Caco-2 (cell line): ENCODE measurements around the gene FAM47E. TPM values are rescaled to one million over a fixed set of nuclear protein-coding genes. Genes with fewer than 3 reads are reported as not detected.
"Not testable (repeated sequence)": the region's sequence is repeated elsewhere in the genome, so short reads cannot be mapped to it uniquely, and the experiment has no call there.

Experiments
- BruUV-seq: library from RNA; stranded (reverse); fragments of 400-500 nt; replicated peaks from 2 replicates; lab custom pipeline; 2021; lab: Mats Ljungman, UMichigan
- CTCF ChIA-PET: fragments of 300-600 bp; sonication (Branson Sonifier 250); formaldehyde crosslinking; loops from one replicate; lab custom pipeline; 2022; ENCODE audit warnings: antibody characterized with exemption; lab: Charles Lee
- POLR2A ChIA-PET: fragments of 300-600 bp; sonication (Branson Sonifier 250); formaldehyde crosslinking; loops from one replicate; lab custom pipeline; 2022; ENCODE audit warnings: antibody characterized with exemption; lab: Charles Lee
- DNase-seq, 2 experiments: peaks; one replicate each; pipeline versions ENCODE4 v3.0.0 to v3.0.0-alpha.2; 2020 to 2022
- H3K27me3 ChIP-seq: replicated peaks from 2 replicates; pipeline ENCODE4 v1.6.0; 2011; ENCODE audit warnings: low read length; ENCODE audit not compliant: control insufficient read depth, insufficient read depth
- H3K36me3 ChIP-seq: 2 replicates; pipeline ENCODE4 v1.5.1; 2011; ENCODE audit warnings: low read length; ENCODE audit not compliant: control insufficient read depth, insufficient read depth
- H3K4me1 ChIP-seq: fragments of 250-450 bp; sonication (Bioruptor Pico); 2 replicates; pipeline ENCODE4 v1.5.1; 2020; ENCODE audit warnings: mild to moderate bottlenecking
- H3K4me3 ChIP-seq: 2 replicates; pipeline ENCODE4 v1.5.1; 2011; ENCODE audit warnings: low read depth, mild to moderate bottlenecking, control low read depth, low read length
- H3K9me3 ChIP-seq: fragments of 250-450 bp; sonication (Bioruptor Pico); 2 replicates; pipeline ENCODE4 v1.5.1; 2020; ENCODE audit warnings: mild to moderate bottlenecking, moderate library complexity
- H3K27ac Mint-ChIP-seq: one replicate; pipeline ENCODE4 v1.8.0; 2022; ENCODE audit warnings: mixed read lengths; ENCODE audit not compliant: unreplicated experiment
- H3K27me3 Mint-ChIP-seq: one replicate; pipeline ENCODE4 v1.8.0; 2022; ENCODE audit warnings: mixed read lengths; ENCODE audit not compliant: insufficient read depth, unreplicated experiment
- H3K36me3 Mint-ChIP-seq: one replicate; pipeline ENCODE4 v1.8.0; 2022; ENCODE audit warnings: mild to moderate bottlenecking, mixed read lengths; ENCODE audit not compliant: insufficient read depth, unreplicated experiment
- H3K4me1 Mint-ChIP-seq: one replicate; pipeline ENCODE4 v1.8.0; 2022; ENCODE audit warnings: low read depth, mixed read lengths; ENCODE audit not compliant: unreplicated experiment
- H3K4me3 Mint-ChIP-seq: one replicate; pipeline ENCODE4 v1.8.0; 2022; ENCODE audit warnings: mild to moderate bottlenecking, moderate library complexity, mixed read lengths; ENCODE audit not compliant: unreplicated experiment
- H3K9me3 Mint-ChIP-seq: one replicate; pipeline ENCODE4 v1.8.0; 2022; ENCODE audit warnings: mixed read lengths; ENCODE audit not compliant: unreplicated experiment
- intact Hi-C: fragments of 100-400 bp; cut with micrococcal nuclease; formaldehyde crosslinking; loops from one replicate; pipeline ENCODE4 v1.10.0; 2022; ENCODE audit not compliant: unreplicated experiment
- total RNA-seq: library from RNA; stranded (reverse); gene quantifications from 2 replicates; pipeline ENCODE4 v1.2.3, GENCODE V29; 2022
- TF ChIP-seq, protein P1 (sequence below), 2 experiments: fragments of 200-600 bp in 1 of 2; IDR thresholded peaks; 1 replicate in 1 of 2; 2 replicates in 1 of 2; pipeline versions ENCODE4 v1.5.1 to v1.8.0; 2011 to 2022; ENCODE audit warnings: antibody characterized with exemption in 1 of 2, control low read depth in 1 of 2, inconsistent platforms in 1 of 2, low read depth in 1 of 2, low read length in 1 of 2, mild to moderate bottlenecking in 1 of 2, moderate library complexity in 1 of 2; ENCODE audit not compliant: insufficient read depth in 1 of 2, severe bottlenecking in 1 of 2, unreplicated experiment in 1 of 2

FAM47E gene
- total RNA-seq, 1 experiment from 2014 or later, result 6.6 TPM

GRCh38 chr4:76278583-76278982 lies 27.1 kb downstream of the FAM47E start:
- TF ChIP-seq, protein P1, sequence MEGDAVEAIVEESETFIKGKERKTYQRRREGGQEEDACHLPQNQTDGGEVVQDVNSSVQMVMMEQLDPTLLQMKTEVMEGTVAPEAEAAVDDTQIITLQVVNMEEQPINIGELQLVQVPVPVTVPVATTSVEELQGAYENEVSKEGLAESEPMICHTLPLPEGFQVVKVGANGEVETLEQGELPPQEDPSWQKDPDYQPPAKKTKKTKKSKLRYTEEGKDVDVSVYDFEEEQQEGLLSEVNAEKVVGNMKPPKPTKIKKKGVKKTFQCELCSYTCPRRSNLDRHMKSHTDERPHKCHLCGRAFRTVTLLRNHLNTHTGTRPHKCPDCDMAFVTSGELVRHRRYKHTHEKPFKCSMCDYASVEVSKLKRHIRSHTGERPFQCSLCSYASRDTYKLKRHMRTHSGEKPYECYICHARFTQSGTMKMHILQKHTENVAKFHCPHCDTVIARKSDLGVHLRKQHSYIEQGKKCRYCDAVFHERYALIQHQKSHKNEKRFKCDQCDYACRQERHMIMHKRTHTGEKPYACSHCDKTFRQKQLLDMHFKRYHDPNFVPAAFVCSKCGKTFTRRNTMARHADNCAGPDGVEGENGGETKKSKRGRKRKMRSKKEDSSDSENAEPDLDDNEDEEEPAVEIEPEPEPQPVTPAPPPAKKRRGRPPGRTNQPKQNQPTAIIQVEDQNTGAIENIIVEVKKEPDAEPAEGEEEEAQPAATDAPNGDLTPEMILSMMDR (IDR thresholded peaks at IDR 0.05; ENCODE audit: insufficient read depth in 1 of 2, low read depth in 1 of 2, low read length in 1 of 2, severe bottlenecking in 1 of 2, unreplicated experiment in 1 of 2), result no peak
- Mint-ChIP-seq H3K36me3 (no peaks in the 10 kb centered on the region), H3K4me3 (no peak overlapping the region), H3K27me3 (no peaks in the 10 kb centered on the region), H3K9me3 (no peaks in the 10 kb centered on the region), H3K27ac (no peak overlapping the region), H3K4me1 (peaks cover 22% of the 10 kb centered on the region)
- Histone ChIP-seq H3K36me3 (no peaks in the 10 kb centered on the region), H3K9me3 (0 out of 2 replicates have a peak, but pooled peaks cover 3% of the 10 kb centered on the region), H3K4me3 (no peak overlapping the region), H3K4me1 (peaks cover 22% of the 10 kb centered on the region), H3K27me3 (no peaks in the 10 kb centered on the region)
- no peak for DNase-seq
- ChIA-PET POLR2A (no interaction called here), CTCF (interaction anchor here (1.4 kb wide), 1 partner anchor 27 kb away, joined by 3 read pairs; no protein-coding TSS in a partner anchor)
- no TSS peak for BruUV-seq
- intact Hi-C loops, result no loop called here

DNA sequence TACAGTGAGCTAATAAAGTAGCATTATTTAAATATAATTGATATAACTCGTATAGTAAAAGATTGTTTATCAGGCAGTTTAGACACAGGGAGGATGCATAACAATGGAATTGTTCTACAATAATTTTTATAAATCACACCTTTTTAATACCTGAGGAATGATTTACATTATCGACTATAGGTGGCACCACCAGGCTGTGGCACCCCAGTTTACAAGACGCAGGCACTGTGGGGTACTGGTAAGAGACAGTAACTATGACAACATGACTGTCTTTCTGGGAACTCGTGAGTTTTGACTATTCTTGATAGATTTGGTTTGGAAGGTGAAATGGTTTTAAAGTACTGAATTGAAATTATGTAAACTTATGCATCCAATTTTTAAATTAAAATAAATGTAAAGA lies 27.9 kb downstream of the FAM47E start:
- intact Hi-C loops, result no loop called here
- H3K9me3 Mint-ChIP-seq, result no peaks in the 10 kb centered on the region
- ChIA-PET POLR2A (no interaction called here), CTCF (no interaction called here)
- TF ChIP-seq, protein P1 (IDR thresholded peaks at IDR 0.05; ENCODE audit: insufficient read depth in 1 of 2, low read depth in 1 of 2, low read length in 1 of 2, severe bottlenecking in 1 of 2, unreplicated experiment in 1 of 2), result no peak
- H3K4me3 Mint-ChIP-seq, result no peak overlapping the region
- BruUV-seq, result no TSS peak
- H3K27me3 Mint-ChIP-seq, result no peaks in the 10 kb centered on the region
- Histone ChIP-seq H3K27me3 (no peaks in the 10 kb centered on the region), H3K4me3 (no peak overlapping the region), H3K36me3 (no peaks in the 10 kb centered on the region), H3K9me3 (0 out of 2 replicates have a peak, but pooled peaks cover 3% of the 10 kb centered on the region), H3K4me1 (peaks cover 22% of the 10 kb centered on the region)
- no peak overlapping the region for H3K27ac Mint-ChIP-seq
- peaks cover 22% of the 10 kb centered on the region for H3K4me1 Mint-ChIP-seq
- DNase-seq, result no peak
- no peaks in the 10 kb centered on the region for H3K36me3 Mint-ChIP-seq

DNA sequence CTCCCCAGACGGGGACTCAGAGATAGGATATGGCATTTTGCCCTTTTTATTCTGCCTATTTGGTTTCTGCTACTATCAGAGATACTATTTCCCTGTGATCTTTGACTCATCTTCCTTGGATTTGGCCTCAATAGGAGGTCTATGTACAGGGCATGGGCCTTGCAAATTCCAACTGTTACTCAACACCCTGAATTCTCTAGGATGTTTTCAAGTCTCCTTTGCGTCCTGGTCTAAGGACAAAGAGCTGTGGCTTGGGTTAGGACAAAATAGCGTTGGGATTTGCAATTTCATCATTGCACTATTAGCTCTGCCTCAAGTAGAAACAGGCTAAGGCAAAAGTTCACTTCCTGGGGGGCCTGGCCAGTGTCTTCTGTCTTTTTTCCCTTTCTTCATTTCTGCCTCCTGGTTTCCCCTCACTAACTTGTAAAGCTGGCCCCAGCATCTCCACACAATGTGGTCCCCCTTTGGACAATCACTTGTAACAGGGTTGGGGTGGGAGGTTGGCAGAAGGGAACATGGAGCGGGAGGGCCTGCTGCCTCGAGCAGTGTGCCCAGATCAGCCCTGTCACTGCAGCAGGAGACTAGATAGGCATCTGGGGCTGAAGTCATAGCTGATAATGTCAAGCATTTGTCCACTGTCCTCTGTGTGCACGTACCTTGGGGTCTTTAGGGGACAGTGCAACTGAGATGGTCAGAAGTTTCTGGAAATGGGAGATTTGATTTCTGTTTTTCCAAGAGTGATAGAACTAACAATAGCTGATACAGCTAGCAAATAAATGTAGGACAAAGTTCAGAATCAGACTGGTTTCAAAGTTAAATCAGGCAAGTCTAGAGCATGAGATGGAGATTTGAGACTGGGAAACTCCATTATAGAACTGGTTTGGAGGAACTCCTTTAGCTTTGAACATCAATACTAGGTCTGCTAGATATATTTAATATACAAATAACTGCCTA lies 29.2 kb downstream of the FAM47E start:
- CTCF ChIA-PET, result interaction anchor here (0.7 kb wide), 1 partner anchor 26 kb away, joined by 4 read pairs; no protein-coding TSS in a partner anchor

DNA sequence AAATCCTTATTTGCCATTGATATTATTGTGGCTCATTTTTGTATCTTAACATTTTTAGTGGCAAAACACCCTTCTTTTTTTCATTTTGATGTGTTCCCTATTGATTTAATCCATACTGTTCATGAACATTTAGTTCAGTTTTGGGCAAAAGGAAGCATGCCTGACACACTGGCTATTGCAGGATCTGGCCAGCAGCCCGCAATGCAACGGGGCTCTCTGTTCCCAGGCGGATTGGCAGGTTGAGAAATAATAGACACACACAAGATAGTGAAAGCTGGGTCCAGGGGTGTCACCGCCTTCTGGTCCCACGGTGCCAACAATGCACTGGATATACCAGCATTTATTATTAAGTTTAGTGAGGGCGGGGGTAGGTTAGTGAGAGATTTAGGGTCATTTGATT lies 30.1 kb downstream of the FAM47E start:
- H3K4me3 ChIP-seq, H3K27ac Mint-ChIP-seq, H3K4me1 Mint-ChIP-seq, H3K36me3 Mint-ChIP-seq, POLR2A ChIA-PET, H3K27me3 ChIP-seq, H3K9me3 Mint-ChIP-seq, H3K4me3 Mint-ChIP-seq, DNase-seq, intact Hi-C loops, H3K27me3 Mint-ChIP-seq, BruUV-seq, H3K9me3 ChIP-seq, H3K36me3 ChIP-seq, CTCF ChIA-PET: not testable (repeated sequence)
- H3K4me1 ChIP-seq, result peaks cover 14% of the 10 kb centered on the region

More for the DNA sequence above, 29.2 kb downstream of the FAM47E start:
- no peak overlapping the region for H3K4me3 Mint-ChIP-seq
- H3K4me3 ChIP-seq, result no peak overlapping the region
- no peaks in the 10 kb centered on the region for H3K27me3 Mint-ChIP-seq
- intact Hi-C loops, result no loop called here
- H3K27ac Mint-ChIP-seq, result no peak overlapping the region
- H3K27me3 ChIP-seq, result no peaks in the 10 kb centered on the region
- no TSS peak for BruUV-seq
- H3K36me3 ChIP-seq, result no peaks in the 10 kb centered on the region
- H3K36me3 Mint-ChIP-seq, result no peaks in the 10 kb centered on the region
- no peaks in the 10 kb centered on the region for H3K9me3 Mint-ChIP-seq
- peaks cover 14% of the 10 kb centered on the region for H3K4me1 ChIP-seq
- peaks cover 11% of the 10 kb centered on the region for H3K4me1 Mint-ChIP-seq
- no peak for DNase-seq
- POLR2A ChIA-PET, result no interaction called here
- TF ChIP-seq, protein P1 (IDR thresholded peaks at IDR 0.05; ENCODE audit: insufficient read depth in 1 of 2, low read depth in 1 of 2, low read length in 1 of 2, severe bottlenecking in 1 of 2, unreplicated experiment in 1 of 2), result no peak
- no peaks in the 10 kb centered on the region for H3K9me3 ChIP-seq
